ENCODE data around the gene CDCA7. TPM values are rescaled to one million over a fixed set of nuclear protein-coding genes. Genes with fewer than 3 reads are reported as not detected.
"Not testable (repeated sequence)": the region's sequence is repeated elsewhere in the genome, so short reads cannot be mapped to it uniquely, and the experiment has no call there.

Gene CDCA7
- total RNA-seq, 1 experiment from 2014 or later = 27.6 TPM

DNA sequence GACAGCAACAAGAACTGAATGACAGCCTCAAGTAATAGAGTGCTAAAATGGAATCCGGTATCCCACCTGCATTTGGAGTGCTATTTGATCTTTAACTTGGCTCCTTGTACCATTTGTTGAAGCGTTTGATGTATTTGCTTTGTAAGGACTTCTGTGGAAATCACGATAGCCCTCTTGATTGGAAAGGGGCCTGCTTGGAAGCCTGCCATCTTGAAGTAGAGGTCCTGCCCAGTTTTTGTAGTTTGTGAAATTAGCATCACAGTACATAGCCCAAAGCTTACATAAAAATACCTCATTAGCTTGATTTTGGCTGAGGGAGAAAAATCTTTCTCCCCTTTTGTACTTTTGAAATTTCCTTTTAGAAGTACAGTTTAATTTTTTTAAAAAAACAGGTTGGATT is 2.7 kb downstream of the CDCA7 start:
- DNase-seq (ENCODE audit: extremely low read depth, low read depth) = no peak

GRCh38 chr2:173358616-173359015 is 3.9 kb downstream of the CDCA7 start:
- no peak for DNase-seq (ENCODE audit: extremely low read depth, low read depth)

GRCh38 chr2:173359231-173359630 is 4.6 kb downstream of the CDCA7 start:
- DNase-seq (ENCODE audit: extremely low read depth, low read depth) = no peak

- DNase-seq (ENCODE audit: extremely low read depth, low read depth) = no peak
Observed at GRCh38 chr2:173370198-173370597, 15.5 kb downstream of the CDCA7 start.

GRCh38 chr2:173371023-173371422 is 16.4 kb downstream of the CDCA7 start:
- no peak for DNase-seq (ENCODE audit: extremely low read depth, low read depth)

DNA sequence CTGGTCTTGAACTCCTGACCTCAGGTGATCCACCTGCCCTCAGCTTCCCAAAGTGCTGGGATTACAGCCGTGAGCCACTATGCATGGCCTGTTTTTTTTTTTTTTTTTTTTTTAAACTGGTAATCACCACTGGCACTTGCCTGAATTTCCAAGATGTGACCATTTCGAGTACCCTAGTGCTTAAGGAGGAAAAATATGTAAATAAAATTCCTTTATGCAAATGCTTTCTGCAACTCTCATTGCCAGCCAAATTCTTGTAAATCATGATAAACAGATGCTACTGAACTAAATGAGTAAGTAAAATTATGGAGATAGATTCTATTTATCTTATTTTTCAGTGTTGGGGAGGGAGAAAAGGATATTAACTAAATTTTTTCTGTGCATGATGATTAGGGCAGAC is 18.6 kb downstream of the CDCA7 start:
- DNase-seq (ENCODE audit: extremely low read depth, low read depth) = no peak

- no peak for DNase-seq (ENCODE audit: extremely low read depth, low read depth)
Observed at GRCh38 chr2:173374634-173375033, 20.0 kb downstream of the CDCA7 start.

GRCh38 chr2:173385534-173385933 is 30.9 kb downstream of the CDCA7 start:
- not testable (repeated sequence) for DNase-seq (ENCODE audit: extremely low read depth, low read depth)

- no peak for DNase-seq (ENCODE audit: extremely low read depth, low read depth)
Observed at GRCh38 chr2:173386021-173386737, 31.5 kb downstream of the CDCA7 start.

- no peak for DNase-seq (ENCODE audit: extremely low read depth, low read depth)
Observed at GRCh38 chr2:173386738-173387065, 32.0 kb downstream of the CDCA7 start.

DNA sequence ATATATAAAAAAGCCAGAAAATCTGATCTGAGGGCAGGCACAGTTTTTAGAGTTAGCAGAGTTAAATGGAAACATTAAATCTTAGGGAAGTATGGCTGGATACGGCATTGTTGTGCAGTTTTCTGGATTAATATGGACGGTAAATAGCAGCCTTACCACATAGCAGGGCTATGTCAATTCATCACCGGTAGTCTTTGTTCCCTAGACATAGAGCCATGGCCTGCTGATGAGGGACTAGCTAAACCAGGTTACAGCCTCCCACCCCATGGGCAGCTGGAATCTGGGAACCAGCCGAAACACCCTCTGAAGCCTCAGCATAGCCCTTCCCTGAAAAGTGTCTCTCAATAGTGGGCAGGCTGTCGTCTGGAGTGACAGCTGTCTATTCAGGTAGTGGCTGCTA is 32.4 kb downstream of the CDCA7 start:
- DNase-seq (ENCODE audit: extremely low read depth, low read depth) = no peak

GRCh38 chr2:173387660-173388059 is 33.0 kb downstream of the CDCA7 start:
- no peak for DNase-seq (ENCODE audit: extremely low read depth, low read depth)

- no peak for DNase-seq (ENCODE audit: extremely low read depth, low read depth)
Observed at GRCh38 chr2:173388795-173389194, 34.1 kb downstream of the CDCA7 start.

DNA sequence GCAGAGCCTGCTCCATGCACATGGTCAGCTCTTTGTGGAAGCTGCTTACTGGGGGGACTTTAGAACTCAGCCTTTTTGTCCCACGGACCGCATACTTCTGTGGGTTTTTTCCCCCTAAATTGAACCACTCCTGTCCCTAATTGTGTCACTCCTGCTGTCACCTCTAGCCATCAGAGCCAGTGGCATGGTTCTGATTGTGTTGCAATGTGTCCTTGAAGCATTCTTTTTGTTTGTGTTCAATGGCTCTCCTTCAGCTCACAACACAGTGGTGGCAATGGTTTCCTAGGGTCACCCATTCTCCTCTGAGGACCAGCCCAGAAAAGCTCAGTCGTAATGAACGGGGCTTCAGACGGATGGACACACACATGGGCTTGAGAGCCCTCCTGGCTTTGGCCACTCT is 35.4 kb downstream of the CDCA7 start:
- no peak for DNase-seq (ENCODE audit: extremely low read depth, low read depth)

DNA sequence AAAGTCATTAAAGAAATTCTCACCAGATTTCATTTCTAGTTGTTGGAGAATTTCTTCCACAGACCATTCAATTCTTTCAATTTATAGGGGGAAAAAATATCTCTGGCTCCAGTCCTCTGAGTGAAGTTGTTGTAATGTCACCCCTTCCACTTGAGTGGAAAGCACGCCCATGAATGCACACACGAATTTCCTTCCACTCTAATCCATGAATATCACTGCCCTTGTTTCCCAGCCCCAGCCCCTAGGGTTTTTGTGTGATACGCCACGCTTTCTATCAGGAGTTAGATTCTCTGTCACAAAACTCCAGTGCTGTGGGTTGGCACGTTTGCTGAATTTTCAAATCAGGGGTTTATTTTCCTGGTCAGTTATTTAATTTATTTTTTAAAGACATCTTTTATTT is 38.1 kb downstream of the CDCA7 start:
- DNase-seq (ENCODE audit: extremely low read depth, low read depth) = no peak

DNA sequence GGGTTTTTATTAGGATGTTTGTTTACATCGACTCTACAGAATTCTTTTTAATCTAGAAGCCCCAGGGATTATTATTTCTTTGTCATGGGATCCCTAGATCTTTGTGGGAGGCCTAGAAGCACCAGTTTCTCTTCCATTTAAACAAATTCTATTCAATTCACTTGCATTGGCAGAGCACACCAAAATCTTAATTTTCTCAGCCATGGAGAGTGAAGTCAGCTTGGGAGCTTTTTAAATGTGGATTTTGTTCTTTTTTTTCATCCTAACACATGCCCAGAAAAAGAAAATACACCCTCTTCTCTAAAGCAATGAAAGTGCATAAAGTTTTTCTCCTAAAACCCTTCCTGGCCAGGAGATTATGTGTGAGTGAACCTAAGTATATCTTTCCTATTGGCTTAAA is 38.5 kb downstream of the CDCA7 start:
- no peak for DNase-seq (ENCODE audit: extremely low read depth, low read depth)

DNA sequence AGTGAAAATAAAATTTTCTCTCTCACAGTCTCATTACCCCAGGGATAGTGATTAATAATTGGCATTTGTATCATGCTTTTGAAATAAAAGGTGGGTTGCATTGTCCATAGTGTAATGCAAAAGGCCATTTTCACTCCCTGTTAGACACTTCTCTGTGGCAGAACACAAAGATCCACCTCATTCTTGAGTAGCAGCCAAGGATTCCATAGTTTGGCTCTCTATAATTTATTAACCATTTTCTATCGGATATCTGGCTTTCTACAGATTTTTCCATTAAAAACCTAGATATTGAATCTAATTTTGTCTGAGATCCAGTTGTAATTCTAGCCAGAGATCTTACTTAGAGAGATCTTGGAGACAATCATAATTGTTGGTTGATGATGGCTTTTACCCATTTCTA is 39.0 kb downstream of the CDCA7 start:
- DNase-seq (ENCODE audit: extremely low read depth, low read depth) = no peak

- DNase-seq (ENCODE audit: extremely low read depth, low read depth) = no peak
Observed at GRCh38 chr2:173394091-173394974, 39.7 kb downstream of the CDCA7 start.

GRCh38 chr2:173395567-173396351 is 41.1 kb downstream of the CDCA7 start:
- no peak for DNase-seq (ENCODE audit: extremely low read depth, low read depth)

GRCh38 chr2:173397539-173397938 is 42.9 kb downstream of the CDCA7 start:
- DNase-seq (ENCODE audit: extremely low read depth, low read depth) = no peak

- DNase-seq (ENCODE audit: extremely low read depth, low read depth) = no peak
Observed at GRCh38 chr2:173399229-173399628, 44.6 kb downstream of the CDCA7 start.

All from NCI-H460 (cell line).